ENCODE data around the gene TCP11L2. TPM values are rescaled to one million over a fixed set of nuclear protein-coding genes. Genes with fewer than 3 reads are reported as not detected.
"Not testable (repeated sequence)": the region's sequence is repeated elsewhere in the genome, so short reads cannot be mapped to it uniquely, and the experiment has no call there.

Gene TCP11L2
- total RNA-seq, 1 experiment from 2014 or later = 12.1 TPM

GRCh38 chr12:106369624-106370346, 67.3 kb downstream of the TCP11L2 start:
- Histone ChIP-seq H3K9ac (ENCODE audit: low read length) (no peak overlapping the region), H3K4me1 (ENCODE audit: insufficient read depth, low read length) (peaks cover 11% of the 10 kb centered on the region), H3K4me2 (ENCODE audit: low read length) (peak overlapping the region; percentile 39), H2AFZ (ENCODE audit: low read length) (0 out of 2 replicates have a peak overlapping the region, but pooled peaks have one; percentile 16), H3K79me2 (ENCODE audit: low read length) (no peaks in the 10 kb centered on the region), H3K27me3 (ENCODE audit: low read length) (no peaks in the 10 kb centered on the region), H3K4me3 (ENCODE audit: low read length) (no peak overlapping the region), H3F3A (ENCODE audit: low read length, unreplicated experiment) (peaks cover 8% of the 10 kb centered on the region), H3K9me3 (ENCODE audit: low read length) (no peaks in the 10 kb centered on the region), H4K20me1 (ENCODE audit: low read length) (no peaks in the 10 kb centered on the region), H3K36me3 (ENCODE audit: low read depth, low read length) (peaks cover 24% of the 10 kb centered on the region), H3K9me2 (replicated peaks; ENCODE audit: low read length) (no peaks in the 10 kb centered on the region), H3K27ac (ENCODE audit: low read length) (peak overlapping the region; percentile 50)
- DNase-seq = peak; percentile 86
- CTCF ChIA-PET = no interaction called here
- peak; percentile 99 for ATAC-seq
- POLR2A ChIA-PET (ENCODE audit: unreplicated experiment) = no interaction called here
- TF ChIP-seq EZH2phosphoT487 (IDR thresholded peaks at IDR 0.05; ENCODE audit: borderline replicate concordance, low read length) = no peak
- no peak for TF ChIP-seq CTCF (conservative IDR thresholded peaks at IDR 0.05; ENCODE audit: low read depth, low read length)
- TF ChIP-seq EZH2 (IDR thresholded peaks at IDR 0.05; ENCODE audit: low read length, unreplicated experiment) = no peak
- intact Hi-C loops (cut with micrococcal nuclease) = no loop called here
- BruUV-seq (replicated peaks) = no TSS peak

- H3K4me2 ChIP-seq (ENCODE audit: low read length) = no peak overlapping the region
- no peaks in the 10 kb centered on the region for H3F3A ChIP-seq (ENCODE audit: low read length, unreplicated experiment)
- no peaks in the 10 kb centered on the region for H3K9me3 ChIP-seq (ENCODE audit: low read length)
- DNase-seq (no peak), ATAC-seq (no peak)
- ChIA-PET POLR2A (ENCODE audit: unreplicated experiment) (no interaction called here), CTCF (interaction anchor here (0.5 kb wide), 1 partner anchor 118 kb away, joined by 8 read pairs; no protein-coding TSS in a partner anchor)
- H3K79me2 ChIP-seq (ENCODE audit: low read length) = no peaks in the 10 kb centered on the region
- peaks cover 63% of the 10 kb centered on the region for H3K36me3 ChIP-seq (ENCODE audit: low read depth, low read length)
- no TSS peak for BruUV-seq (replicated peaks)
- H2AFZ ChIP-seq (ENCODE audit: low read length) = no peak overlapping the region
- no peaks in the 10 kb centered on the region for H3K9me2 ChIP-seq (replicated peaks; ENCODE audit: low read length)
- no peaks in the 10 kb centered on the region for H4K20me1 ChIP-seq (ENCODE audit: low read length)
- TF ChIP-seq CTCF (conservative IDR thresholded peaks at IDR 0.05; ENCODE audit: low read depth, low read length) (no peak), EZH2 (IDR thresholded peaks at IDR 0.05; ENCODE audit: low read length, unreplicated experiment) (no peak), EZH2phosphoT487 (IDR thresholded peaks at IDR 0.05; ENCODE audit: borderline replicate concordance, low read length) (no peak)
- H3K4me3 ChIP-seq (ENCODE audit: low read length) = no peak overlapping the region
- no peak overlapping the region for H3K9ac ChIP-seq (ENCODE audit: low read length)
- no peaks in the 10 kb centered on the region for H3K4me1 ChIP-seq (ENCODE audit: insufficient read depth, low read length)
- no peak overlapping the region for H3K27ac ChIP-seq (ENCODE audit: low read length)
- H3K27me3 ChIP-seq (ENCODE audit: low read length) = no peaks in the 10 kb centered on the region
- intact Hi-C loops (cut with micrococcal nuclease) = no loop called here
Observed at GRCh38 chr12:106378788-106379187, 76.3 kb downstream of the TCP11L2 start.

DNA sequence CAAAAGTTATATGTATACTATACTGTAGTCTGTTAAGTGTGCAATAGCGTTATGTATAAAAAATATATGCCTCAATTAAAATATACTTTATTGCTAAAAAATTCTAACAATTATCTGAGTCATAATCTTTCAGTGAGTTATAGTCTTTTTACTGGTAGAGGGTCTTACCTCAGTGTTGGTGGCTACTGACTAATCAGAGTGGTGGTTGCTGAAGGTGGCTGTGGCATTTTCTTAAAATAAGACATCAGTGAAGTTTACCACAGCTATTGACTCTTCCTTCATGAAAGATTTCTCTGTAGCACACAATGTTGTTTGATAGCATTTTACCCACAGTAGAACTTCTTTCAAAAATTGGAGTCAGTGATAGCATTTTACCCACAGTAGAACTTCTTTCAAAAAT, 78.4 kb downstream of the TCP11L2 start:
- H3K9ac ChIP-seq (ENCODE audit: low read length) = no peak overlapping the region
- CTCF ChIA-PET = no interaction called here
- TF ChIP-seq CTCF (conservative IDR thresholded peaks at IDR 0.05; ENCODE audit: low read depth, low read length) = no peak
- no peak for TF ChIP-seq EZH2 (IDR thresholded peaks at IDR 0.05; ENCODE audit: low read length, unreplicated experiment)
- TF ChIP-seq EZH2phosphoT487 (IDR thresholded peaks at IDR 0.05; ENCODE audit: borderline replicate concordance, low read length) = no peak
- H3K4me3 ChIP-seq (ENCODE audit: low read length) = no peak overlapping the region
- no peaks in the 10 kb centered on the region for H3F3A ChIP-seq (ENCODE audit: low read length, unreplicated experiment)
- peaks cover 62% of the 10 kb centered on the region for H3K36me3 ChIP-seq (ENCODE audit: low read depth, low read length)
- H2AFZ ChIP-seq (ENCODE audit: low read length) = no peak overlapping the region
- no TSS peak for BruUV-seq (replicated peaks)
- no peaks in the 10 kb centered on the region for H3K4me1 ChIP-seq (ENCODE audit: insufficient read depth, low read length)
- no peak for DNase-seq
- H3K4me2 ChIP-seq (ENCODE audit: low read length) = no peak overlapping the region
- H3K9me2 ChIP-seq (replicated peaks; ENCODE audit: low read length) = no peaks in the 10 kb centered on the region
- POLR2A ChIA-PET (ENCODE audit: unreplicated experiment) = no interaction called here
- no peak overlapping the region for H3K27ac ChIP-seq (ENCODE audit: low read length)
- intact Hi-C loops (cut with micrococcal nuclease) = loop anchor here (10.0 kb wide), 1 partner anchor 114 kb away; no protein-coding TSS in a partner anchor
- no peaks in the 10 kb centered on the region for H3K79me2 ChIP-seq (ENCODE audit: low read length)
- no peaks in the 10 kb centered on the region for H3K27me3 ChIP-seq (ENCODE audit: low read length)
- no peaks in the 10 kb centered on the region for H4K20me1 ChIP-seq (ENCODE audit: low read length)
- H3K9me3 ChIP-seq (ENCODE audit: low read length) = no peaks in the 10 kb centered on the region
- ATAC-seq = no peak

- H3K27ac ChIP-seq (ENCODE audit: low read length); H3K9me3 ChIP-seq (ENCODE audit: low read length); ATAC-seq; H3K4me3 ChIP-seq (ENCODE audit: low read length); H3K79me2 ChIP-seq (ENCODE audit: low read length); CTCF ChIA-PET; POLR2A ChIA-PET (ENCODE audit: unreplicated experiment); H3K9me2 ChIP-seq (replicated peaks; ENCODE audit: low read length); DNase-seq; H3K4me2 ChIP-seq (ENCODE audit: low read length); H3K9ac ChIP-seq (ENCODE audit: low read length); H3K4me1 ChIP-seq (ENCODE audit: insufficient read depth, low read length); H3K27me3 ChIP-seq (ENCODE audit: low read length); H3F3A ChIP-seq (ENCODE audit: low read length, unreplicated experiment); BruUV-seq (replicated peaks); H4K20me1 ChIP-seq (ENCODE audit: low read length); H2AFZ ChIP-seq (ENCODE audit: low read length): not testable (repeated sequence)
- intact Hi-C loops (cut with micrococcal nuclease) = loop anchor here (10.0 kb wide), 1 partner anchor 113 kb away; no protein-coding TSS in a partner anchor
- H3K36me3 ChIP-seq (ENCODE audit: low read depth, low read length) = peaks cover 55% of the 10 kb centered on the region
Observed at GRCh38 chr12:106381866-106382265, 79.3 kb downstream of the TCP11L2 start.

All from PC-3 (cell line).